Cardiac muscle cell (in vitro differentiated cells and primary cell): ENCODE results near the gene GNPAT. TPM values are rescaled to one million over a fixed set of nuclear protein-coding genes. Genes with fewer than 3 reads are reported as not detected.

Source experiments
- DNase-seq, 2 donors: peaks; one replicate each; pipeline versions ENCODE4 v3.0.0 to v3.0.0-alpha.2; 2010 to 2017; ENCODE audit warnings: low read depth in 1 of 2, low spot score in 1 of 2
- H3K27ac ChIP-seq: fragments of 200-600 bp; sonication (generic); 2 replicates; pipeline ENCODE4 v1.5.1; 2016
- H3K27me3 ChIP-seq: fragments of 200-600 bp; sonication (generic); 2 replicates; pipeline ENCODE4 v1.6.0; 2016; ENCODE audit warnings: control low read depth
- H3K36me3 ChIP-seq: fragments of 200-600 bp; sonication (generic); 2 replicates; pipeline ENCODE4 v1.5.1; 2016; ENCODE audit warnings: control low read depth
- H3K4me1 ChIP-seq: fragments of 200-600 bp; sonication (generic); 2 replicates; pipeline ENCODE4 v1.8.1; 2017; ENCODE audit warnings: low read depth, mild to moderate bottlenecking, mixed run types
- H3K4me3 ChIP-seq: fragments of 200-600 bp; sonication (generic); 2 replicates; pipeline ENCODE4 v1.5.1; 2016; ENCODE audit warnings: mild to moderate bottlenecking
- H3K9me3 ChIP-seq: fragments of 200-600 bp; sonication (generic); 2 replicates; pipeline ENCODE4 v1.5.1; 2017; ENCODE audit warnings: low read depth, mild to moderate bottlenecking, control low read depth
- polyA plus RNA-seq: library from polyadenylated mRNA; unstranded; fragments of >200 nt; fragmentation: Nextera tagmentation; extraction: Ambion mirVana; gene quantifications from 2 replicates; pipeline ENCODE4 v1.2.1, GENCODE V29; 2016
- total RNA-seq: library from RNA; depleted of rRNA; stranded (reverse); fragments of >200 nt; gene quantifications from 2 replicates; pipeline ENCODE4 v1.2.3, GENCODE V29; 2016
- TF ChIP-seq, protein P1 (sequence below): IDR thresholded peaks from 2 replicates; pipeline ENCODE4 v1.5.1; 2012; ENCODE audit warnings: low read depth, mild to moderate bottlenecking, low read length

The GNPAT gene
- total and polyA plus RNA-seq, 2 experiments from 2014 or later: 36.5 to 61.6 TPM

DNA sequence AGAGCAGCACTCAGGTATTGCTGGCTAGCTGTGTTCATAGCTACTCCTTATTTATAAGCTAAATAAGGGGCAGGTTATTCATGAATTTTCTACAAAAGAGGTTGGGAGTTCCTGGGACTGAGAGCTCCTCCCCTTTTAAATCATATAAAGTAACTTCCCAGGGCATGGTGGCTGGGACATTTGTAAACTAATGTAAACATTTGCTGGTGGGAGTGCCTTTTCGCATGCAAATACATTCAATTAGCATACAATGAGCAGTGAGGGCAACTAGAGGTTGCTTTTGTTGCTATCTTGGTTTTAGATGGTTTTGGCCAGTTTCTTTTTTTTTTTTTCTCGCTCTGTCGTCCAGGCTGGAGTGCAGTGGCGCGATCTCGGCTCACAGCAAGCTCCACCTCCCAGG is 43.4 kb downstream of the GNPAT start:
- Histone ChIP-seq H3K4me3 (no peak overlapping the region), H3K36me3 (no peaks in the 10 kb centered on the region)
- DNase-seq: no peak

DNA sequence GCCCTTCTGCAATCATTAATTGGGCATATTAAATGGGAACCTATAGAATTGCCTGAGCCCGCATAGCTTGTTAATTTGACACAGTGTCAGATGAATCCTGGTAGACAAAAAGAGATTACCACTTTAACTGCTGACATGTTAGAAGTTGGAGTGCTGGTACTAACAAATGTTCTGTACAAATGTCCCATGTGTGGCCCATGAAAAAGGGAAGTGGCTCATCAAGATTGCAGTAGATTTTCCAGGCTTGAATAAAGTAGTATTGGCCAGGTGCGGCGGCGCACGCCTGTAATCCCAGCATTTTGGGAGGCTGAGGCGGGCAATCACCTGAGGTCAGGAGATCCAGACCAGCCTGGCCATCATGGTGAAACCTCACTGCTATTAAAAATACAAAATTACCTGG is 45.6 kb downstream of the GNPAT start:
- Histone ChIP-seq H3K4me1 (no peaks in the 10 kb centered on the region), H3K4me3 (no peak overlapping the region), H3K27ac (no peak overlapping the region), H3K36me3 (no peaks in the 10 kb centered on the region), H3K27me3 (no peaks in the 10 kb centered on the region), H3K9me3 (no peaks in the 10 kb centered on the region)
- no peak for DNase-seq
- TF ChIP-seq, protein P1, sequence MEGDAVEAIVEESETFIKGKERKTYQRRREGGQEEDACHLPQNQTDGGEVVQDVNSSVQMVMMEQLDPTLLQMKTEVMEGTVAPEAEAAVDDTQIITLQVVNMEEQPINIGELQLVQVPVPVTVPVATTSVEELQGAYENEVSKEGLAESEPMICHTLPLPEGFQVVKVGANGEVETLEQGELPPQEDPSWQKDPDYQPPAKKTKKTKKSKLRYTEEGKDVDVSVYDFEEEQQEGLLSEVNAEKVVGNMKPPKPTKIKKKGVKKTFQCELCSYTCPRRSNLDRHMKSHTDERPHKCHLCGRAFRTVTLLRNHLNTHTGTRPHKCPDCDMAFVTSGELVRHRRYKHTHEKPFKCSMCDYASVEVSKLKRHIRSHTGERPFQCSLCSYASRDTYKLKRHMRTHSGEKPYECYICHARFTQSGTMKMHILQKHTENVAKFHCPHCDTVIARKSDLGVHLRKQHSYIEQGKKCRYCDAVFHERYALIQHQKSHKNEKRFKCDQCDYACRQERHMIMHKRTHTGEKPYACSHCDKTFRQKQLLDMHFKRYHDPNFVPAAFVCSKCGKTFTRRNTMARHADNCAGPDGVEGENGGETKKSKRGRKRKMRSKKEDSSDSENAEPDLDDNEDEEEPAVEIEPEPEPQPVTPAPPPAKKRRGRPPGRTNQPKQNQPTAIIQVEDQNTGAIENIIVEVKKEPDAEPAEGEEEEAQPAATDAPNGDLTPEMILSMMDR: no peak

More for the DNA sequence above, 43.4 kb downstream of the GNPAT start:
- Histone ChIP-seq H3K4me1 (no peaks in the 10 kb centered on the region), H3K27me3 (no peaks in the 10 kb centered on the region), H3K9me3 (no peaks in the 10 kb centered on the region), H3K27ac (no peak overlapping the region)
- TF ChIP-seq, protein P1: no peak

DNA sequence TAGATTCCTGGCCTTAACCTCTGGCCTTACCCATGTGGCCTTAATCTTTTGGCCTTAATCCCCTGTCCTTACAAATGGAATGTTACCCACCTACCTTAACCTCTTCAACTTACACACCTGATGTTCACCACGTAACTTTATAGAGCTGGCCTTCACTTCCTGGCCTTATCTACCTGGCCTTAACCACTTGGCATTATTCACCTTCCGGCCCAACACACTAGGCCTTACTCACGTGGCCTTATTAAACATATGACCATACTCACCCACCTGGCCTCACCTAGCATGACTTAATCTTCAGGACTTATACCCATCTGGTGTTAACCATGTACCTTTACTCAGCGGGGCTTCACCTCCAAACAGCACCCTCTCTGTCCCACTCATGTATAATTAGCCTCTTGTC is 54.9 kb downstream of the GNPAT start:
- Histone ChIP-seq H3K36me3 (no peaks in the 10 kb centered on the region), H3K4me1 (no peaks in the 10 kb centered on the region), H3K9me3 (no peaks in the 10 kb centered on the region), H3K4me3 (no peak overlapping the region), H3K27ac (no peak overlapping the region), H3K27me3 (no peaks in the 10 kb centered on the region)
- DNase-seq: no peak
- TF ChIP-seq, protein P1: no peak

DNA sequence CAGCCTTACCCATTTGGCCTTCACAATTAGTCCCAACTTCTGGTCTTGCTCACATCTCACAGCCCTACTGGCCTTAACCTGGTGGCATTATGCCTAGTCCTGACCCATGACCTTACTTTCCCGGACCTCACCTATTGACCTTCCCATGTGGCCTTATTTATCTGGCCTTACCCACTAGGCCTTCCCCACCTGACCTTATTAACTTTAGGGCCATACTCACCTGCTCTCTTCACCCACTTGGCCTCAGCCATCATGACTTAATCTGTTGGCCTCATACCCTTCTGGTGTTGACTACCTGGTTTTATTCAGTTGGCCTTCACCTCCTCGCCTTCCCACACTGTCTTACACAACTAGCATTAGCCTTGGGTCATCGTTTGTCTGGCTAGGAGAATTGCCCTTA is 61.0 kb downstream of the GNPAT start:
- TF ChIP-seq, protein P1: no peak
- Histone ChIP-seq H3K4me3 (no peak overlapping the region), H3K27ac (no peak overlapping the region), H3K36me3 (no peaks in the 10 kb centered on the region), H3K4me1 (no peaks in the 10 kb centered on the region), H3K9me3 (no peaks in the 10 kb centered on the region), H3K27me3 (no peaks in the 10 kb centered on the region)
- no peak for DNase-seq

DNA sequence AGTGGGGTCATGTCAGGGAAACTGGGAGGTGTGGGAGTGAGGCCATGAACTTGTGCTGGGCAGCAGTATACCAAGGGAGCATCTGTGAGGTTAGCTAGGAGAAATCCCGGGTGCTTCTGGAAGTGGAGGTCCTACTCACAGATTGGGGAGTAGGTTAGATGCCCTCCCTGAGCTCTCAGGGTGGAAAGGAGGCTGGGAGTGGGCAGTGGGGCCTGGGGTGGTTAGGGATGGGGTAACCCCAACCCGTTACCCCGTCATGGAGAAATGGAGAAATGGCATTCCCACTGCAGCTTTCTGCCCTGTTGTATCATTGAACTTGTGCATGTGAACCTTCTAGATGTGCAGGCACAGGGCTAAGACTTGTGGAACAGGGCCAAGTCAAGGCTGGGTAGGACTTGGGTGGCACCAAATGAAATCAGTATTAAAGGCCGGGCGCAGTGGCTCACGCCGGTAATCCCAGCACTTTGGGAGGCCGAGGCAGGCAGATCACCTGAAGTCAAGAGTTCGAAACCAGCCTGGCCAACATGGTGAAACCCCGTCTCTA is 69.5 kb downstream of the GNPAT start:
- Histone ChIP-seq H3K27me3 (no peaks in the 10 kb centered on the region), H3K4me3 (no peak overlapping the region), H3K4me1 (no peaks in the 10 kb centered on the region), H3K9me3 (no peaks in the 10 kb centered on the region), H3K36me3 (no peaks in the 10 kb centered on the region), H3K27ac (no peak overlapping the region)
- DNase-seq: no peak
- TF ChIP-seq, protein P1: no peak
